ENCODE results near the gene SCRN1.
"Not testable (repeated sequence)": the region's sequence is repeated elsewhere in the genome, so short reads cannot be mapped to it uniquely, and the experiment has no call there.

SCRN1 gene

DNA sequence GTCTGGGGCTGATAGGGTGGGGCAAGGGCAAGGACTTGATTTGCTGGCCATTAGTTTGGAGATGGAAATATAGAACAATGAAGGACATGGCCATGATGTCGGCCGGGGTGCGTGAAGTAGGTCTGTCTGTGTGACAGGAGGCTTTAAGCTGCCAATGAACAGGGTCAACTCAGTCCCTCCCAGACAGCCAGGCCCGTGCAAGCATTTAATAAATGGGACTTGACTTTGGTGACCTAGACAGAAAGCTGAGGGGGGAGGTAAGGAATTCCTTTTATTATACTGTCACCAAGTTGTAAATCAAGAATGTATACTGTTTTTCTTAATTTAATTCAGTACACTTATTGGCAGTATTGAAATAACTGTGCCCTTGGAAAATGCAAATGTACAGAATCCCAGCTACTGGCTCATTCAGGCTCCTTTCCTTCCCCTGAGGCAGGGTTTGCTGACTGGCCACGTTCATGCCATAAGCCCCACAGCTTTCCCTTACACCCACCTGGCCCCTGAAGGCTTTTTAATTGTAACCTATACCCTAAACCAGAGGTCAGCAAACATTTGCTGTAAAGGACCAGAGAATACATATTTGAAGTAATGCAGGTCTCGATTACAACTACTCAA, 96.1 kb downstream of the SCRN1 start:
- no peaks in the 10 kb centered on the region for H3K4me1 Mint-ChIP-seq (ENCODE audit: low read depth)
- no peak overlapping the region for H3K4me3 Mint-ChIP-seq
- H3K27ac Mint-ChIP-seq, result no peak overlapping the region
- intact Hi-C loops (cut with micrococcal nuclease), result no loop called here
- no peaks in the 10 kb centered on the region for H3K27me3 Mint-ChIP-seq
- H3K36me3 Mint-ChIP-seq (ENCODE audit: low read depth), result no peaks in the 10 kb centered on the region
- H3K9me3 Mint-ChIP-seq, result no peaks in the 10 kb centered on the region

DNA sequence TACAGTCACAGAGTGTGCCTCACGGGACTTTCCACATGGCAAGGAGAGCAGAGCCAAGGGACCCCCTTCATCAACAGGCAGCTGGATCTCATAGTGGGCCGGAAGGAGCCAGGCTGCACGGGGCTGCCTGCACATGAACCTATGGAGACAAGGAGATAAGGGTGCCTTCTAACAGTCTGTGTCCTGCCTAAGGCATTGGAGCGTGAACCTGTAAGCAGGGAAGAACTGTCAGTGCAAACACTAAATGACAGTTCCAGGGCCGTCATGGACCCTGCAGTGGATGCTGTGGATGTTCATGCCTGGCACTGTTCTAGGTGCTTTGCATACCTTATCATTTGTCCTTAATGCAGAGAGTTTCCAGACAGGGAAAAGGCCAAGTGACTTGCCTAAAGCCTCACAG, 97.4 kb downstream of the SCRN1 start:
- intact Hi-C loops (cut with micrococcal nuclease), result no loop called here
- no peak overlapping the region for H3K4me3 Mint-ChIP-seq
- H3K27me3 Mint-ChIP-seq, result no peaks in the 10 kb centered on the region
- H3K27ac Mint-ChIP-seq, result no peak overlapping the region
- no peaks in the 10 kb centered on the region for H3K36me3 Mint-ChIP-seq (ENCODE audit: low read depth)
- H3K9me3 Mint-ChIP-seq, result no peaks in the 10 kb centered on the region
- H3K4me1 Mint-ChIP-seq (ENCODE audit: low read depth), result no peaks in the 10 kb centered on the region

DNA sequence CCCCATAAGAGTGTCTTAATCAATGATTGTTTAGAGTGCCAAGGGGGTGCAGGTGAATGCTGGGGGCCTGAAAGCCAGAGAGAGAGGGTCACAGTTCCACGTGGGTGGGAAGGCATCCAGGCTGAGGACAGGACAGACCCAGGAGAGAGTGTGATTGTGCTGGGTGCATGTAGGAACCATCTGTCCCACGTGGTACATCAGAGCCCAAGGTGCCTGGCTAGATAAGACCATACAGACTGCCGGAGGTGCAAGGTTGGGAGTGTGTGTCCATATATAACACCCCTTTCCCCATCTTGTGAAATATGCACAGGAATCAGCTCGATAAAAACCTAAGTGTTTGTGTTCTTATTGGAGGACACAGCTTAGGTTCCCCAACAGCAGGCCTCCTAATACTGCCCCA, 97.8 kb downstream of the SCRN1 start:
- no peak overlapping the region for H3K4me3 Mint-ChIP-seq
- H3K4me1 Mint-ChIP-seq (ENCODE audit: low read depth), result no peaks in the 10 kb centered on the region
- no peaks in the 10 kb centered on the region for H3K9me3 Mint-ChIP-seq
- no peaks in the 10 kb centered on the region for H3K27me3 Mint-ChIP-seq
- no peak overlapping the region for H3K27ac Mint-ChIP-seq
- H3K36me3 Mint-ChIP-seq (ENCODE audit: low read depth), result no peaks in the 10 kb centered on the region
- intact Hi-C loops (cut with micrococcal nuclease), result no loop called here

DNA sequence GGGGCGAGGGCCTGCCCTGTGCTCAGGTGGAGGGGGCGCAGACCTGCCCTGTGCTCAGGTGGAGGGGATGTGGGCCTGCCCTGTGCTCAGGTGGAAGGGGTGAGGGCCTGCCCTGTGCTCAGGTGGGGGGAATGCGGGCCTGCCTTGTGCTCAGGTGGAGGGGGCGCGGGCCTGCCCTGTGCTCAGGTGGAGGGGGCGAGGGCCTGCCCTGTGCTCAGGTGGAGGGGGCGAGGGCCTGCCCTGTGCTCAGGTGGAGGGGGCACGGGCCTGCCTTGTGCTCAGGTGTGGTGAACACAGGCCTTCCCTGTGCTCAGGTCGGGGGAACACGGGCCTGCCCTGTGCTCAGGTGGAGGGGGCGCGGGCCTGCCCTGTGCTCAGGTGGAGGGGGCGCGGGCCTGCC, 98.8 kb downstream of the SCRN1 start:
- H3K4me1 Mint-ChIP-seq (ENCODE audit: low read depth); H3K9me3 Mint-ChIP-seq; H3K27me3 Mint-ChIP-seq; H3K27ac Mint-ChIP-seq; intact Hi-C loops (cut with micrococcal nuclease); H3K4me3 Mint-ChIP-seq; H3K36me3 Mint-ChIP-seq (ENCODE audit: low read depth): not testable (repeated sequence)

DNA sequence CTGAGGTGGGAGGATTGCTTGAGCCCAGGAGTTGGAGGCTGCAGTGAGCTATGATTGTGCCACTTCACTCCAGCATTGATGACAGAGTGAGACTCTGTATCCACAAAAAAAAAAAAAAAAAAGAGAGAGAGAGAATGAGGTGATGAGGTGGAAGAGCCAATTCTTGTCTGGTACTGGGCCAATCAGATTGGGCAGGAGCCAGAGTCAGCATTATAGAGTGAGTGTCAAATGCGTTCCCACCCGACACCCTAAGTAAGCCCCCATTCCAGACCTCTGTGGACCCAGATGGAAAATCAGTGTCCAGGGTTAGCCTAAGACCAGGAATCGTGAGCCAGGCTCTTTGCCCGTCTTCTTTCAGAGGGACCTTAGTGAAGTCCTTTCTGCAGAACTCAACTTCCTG, 99.3 kb downstream of the SCRN1 start:
- Mint-ChIP-seq H3K27me3 (peaks cover 3% of the 10 kb centered on the region), H3K4me1 (ENCODE audit: low read depth) (no peaks in the 10 kb centered on the region), H3K27ac (no peak overlapping the region), H3K9me3 (no peaks in the 10 kb centered on the region), H3K36me3 (ENCODE audit: low read depth) (no peaks in the 10 kb centered on the region), H3K4me3 (no peak overlapping the region)
- intact Hi-C loops (cut with micrococcal nuclease), result no loop called here

DNA sequence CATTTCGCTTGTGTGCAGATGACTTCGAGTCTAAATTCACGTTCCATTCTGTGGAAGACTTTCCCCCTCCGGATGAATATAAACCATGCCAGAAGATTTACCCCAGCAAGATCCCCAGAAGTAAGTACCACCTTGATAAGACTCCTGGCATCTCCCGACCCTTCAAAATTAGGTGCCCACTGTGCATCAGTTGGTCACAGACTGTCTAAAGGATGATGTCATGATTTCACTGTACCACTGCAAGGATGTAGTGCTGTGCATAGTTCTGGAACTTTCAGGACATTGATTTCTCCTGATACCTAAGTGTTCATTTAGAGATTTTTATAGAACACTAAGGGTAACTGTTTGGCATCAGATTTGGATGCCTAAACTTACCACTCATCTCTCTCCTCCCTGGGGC, 100.3 kb downstream of the SCRN1 start:
- Mint-ChIP-seq H3K9me3 (no peaks in the 10 kb centered on the region), H3K27ac (no peak overlapping the region), H3K4me3 (no peak overlapping the region), H3K4me1 (ENCODE audit: low read depth) (no peaks in the 10 kb centered on the region), H3K36me3 (ENCODE audit: low read depth) (no peaks in the 10 kb centered on the region), H3K27me3 (peaks cover 13% of the 10 kb centered on the region)
- intact Hi-C loops (cut with micrococcal nuclease), result no loop called here

DNA sequence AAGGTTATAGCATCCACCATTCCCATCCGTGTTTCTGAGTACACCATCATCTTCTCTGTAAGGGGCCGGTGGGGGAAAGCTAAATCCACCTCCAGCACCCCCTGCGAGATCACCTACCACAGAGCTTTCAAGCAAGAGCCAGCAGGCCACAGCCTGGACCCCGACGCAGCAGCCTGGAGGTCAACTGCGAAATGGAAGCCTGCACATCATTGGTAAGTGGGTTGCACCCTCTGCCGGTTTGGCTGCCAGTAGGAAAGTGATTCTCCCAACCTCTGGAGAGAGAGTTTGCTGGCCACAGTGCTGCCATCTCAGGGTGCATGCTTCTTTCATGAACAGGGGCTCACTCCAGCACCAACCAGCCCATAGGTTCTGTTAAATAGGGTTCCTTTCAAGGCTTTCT, 101.6 kb downstream of the SCRN1 start:
- Mint-ChIP-seq H3K4me1 (ENCODE audit: low read depth) (peaks cover 8% of the 10 kb centered on the region), H3K9me3 (no peaks in the 10 kb centered on the region), H3K4me3 (no peak overlapping the region), H3K27ac (no peak overlapping the region), H3K36me3 (ENCODE audit: low read depth) (no peaks in the 10 kb centered on the region), H3K27me3 (peaks cover 24% of the 10 kb centered on the region)
- intact Hi-C loops (cut with micrococcal nuclease), result no loop called here

DNA sequence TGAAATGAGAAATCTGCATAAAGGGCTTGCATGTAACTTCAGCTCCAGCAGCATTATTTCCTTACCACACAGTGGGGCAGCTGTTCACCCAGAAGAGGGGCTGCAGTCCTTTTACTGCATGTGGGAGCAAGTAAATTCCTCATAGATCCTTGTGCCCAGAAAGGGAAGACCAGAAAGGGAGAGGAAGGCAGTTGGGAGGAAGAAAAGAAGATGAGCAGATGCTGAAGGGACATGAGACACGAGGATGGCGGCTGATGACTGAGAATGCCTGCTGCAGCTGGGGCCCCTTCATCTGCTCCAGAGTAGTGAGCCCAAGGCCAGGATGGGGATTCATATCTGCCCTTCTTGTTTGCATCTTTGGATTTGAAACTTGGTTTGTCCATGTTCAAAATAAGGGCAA, 102.8 kb downstream of the SCRN1 start:
- no peak overlapping the region for H3K4me3 Mint-ChIP-seq
- intact Hi-C loops (cut with micrococcal nuclease), result no loop called here
- no peaks in the 10 kb centered on the region for H3K9me3 Mint-ChIP-seq
- peaks cover 8% of the 10 kb centered on the region for H3K4me1 Mint-ChIP-seq (ENCODE audit: low read depth)
- no peaks in the 10 kb centered on the region for H3K36me3 Mint-ChIP-seq (ENCODE audit: low read depth)
- H3K27me3 Mint-ChIP-seq, result peaks cover 29% of the 10 kb centered on the region
- no peak overlapping the region for H3K27ac Mint-ChIP-seq

DNA sequence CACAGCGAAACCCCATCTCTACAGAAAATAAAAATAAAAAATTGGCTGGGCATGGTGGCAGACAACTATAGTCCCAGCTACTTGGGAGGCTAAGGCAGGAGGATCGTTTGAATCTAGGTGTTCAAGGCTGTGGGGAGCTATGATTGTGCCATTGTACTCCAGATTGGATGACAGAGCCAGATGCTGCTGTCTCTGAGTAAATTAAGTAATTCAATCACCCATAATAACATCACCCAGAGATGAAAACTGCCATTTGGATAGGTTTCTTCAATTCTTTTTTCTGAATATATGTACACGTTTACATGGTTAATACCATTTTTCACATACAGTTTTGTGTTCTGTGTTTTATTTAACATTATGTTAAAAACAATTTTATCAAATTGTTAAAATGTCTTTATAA, 104.0 kb downstream of the SCRN1 start:
- no peaks in the 10 kb centered on the region for H3K36me3 Mint-ChIP-seq (ENCODE audit: low read depth)
- no peaks in the 10 kb centered on the region for H3K9me3 Mint-ChIP-seq
- intact Hi-C loops (cut with micrococcal nuclease), result no loop called here
- H3K27ac Mint-ChIP-seq, result no peak overlapping the region
- H3K4me1 Mint-ChIP-seq (ENCODE audit: low read depth), result peaks cover 8% of the 10 kb centered on the region
- no peak overlapping the region for H3K4me3 Mint-ChIP-seq
- peaks cover 29% of the 10 kb centered on the region for H3K27me3 Mint-ChIP-seq

DNA sequence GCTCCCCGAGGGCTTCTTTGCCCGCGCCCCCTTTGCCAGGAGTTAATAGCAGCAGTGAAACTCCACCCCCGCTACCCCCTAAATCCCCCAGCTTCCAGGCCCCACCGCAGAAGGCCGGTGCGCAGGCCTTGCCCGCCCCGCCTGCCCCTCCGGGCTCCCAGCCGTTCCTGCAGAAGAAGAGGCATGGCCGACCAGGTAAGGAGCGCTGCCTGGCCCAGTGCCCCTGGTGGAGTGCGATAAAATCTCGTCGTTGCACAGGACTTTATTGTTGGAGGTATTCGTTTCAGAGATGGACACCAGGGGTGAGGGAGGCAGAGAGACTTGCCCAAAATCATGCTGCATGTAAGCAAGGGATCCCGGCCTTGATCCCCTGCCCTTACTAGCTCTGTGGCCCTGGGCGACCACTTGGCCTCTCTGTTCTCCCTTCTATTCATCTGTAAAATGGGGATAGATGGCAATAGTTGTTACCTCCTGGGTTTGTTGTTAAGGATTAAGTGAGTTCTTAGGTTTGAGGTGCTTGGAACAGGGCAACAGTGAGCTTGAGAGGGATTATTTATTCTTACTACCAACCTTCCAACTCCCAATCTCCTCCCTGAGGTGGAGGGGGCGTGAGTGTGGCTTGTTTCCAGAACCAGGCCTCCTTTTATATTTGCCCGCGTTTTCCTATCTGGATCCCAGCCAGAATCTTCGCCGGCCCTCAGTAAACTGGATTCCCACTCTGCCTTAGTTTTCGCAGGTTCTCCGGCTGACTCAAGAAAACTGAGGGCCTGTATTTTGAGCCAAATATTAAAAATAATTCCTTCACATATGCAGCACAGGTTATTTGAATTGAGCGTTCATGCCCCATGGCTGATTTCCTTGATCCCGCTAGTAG, 105.0 kb downstream of the SCRN1 start:
- intact Hi-C loops (cut with micrococcal nuclease), result no loop called here
- Mint-ChIP-seq H3K36me3 (ENCODE audit: low read depth) (no peaks in the 10 kb centered on the region), H3K4me3 (no peak overlapping the region), H3K4me1 (ENCODE audit: low read depth) (peaks cover 8% of the 10 kb centered on the region), H3K9me3 (no peaks in the 10 kb centered on the region), H3K27me3 (peaks cover 29% of the 10 kb centered on the region), H3K27ac (no peak overlapping the region)

DNA sequence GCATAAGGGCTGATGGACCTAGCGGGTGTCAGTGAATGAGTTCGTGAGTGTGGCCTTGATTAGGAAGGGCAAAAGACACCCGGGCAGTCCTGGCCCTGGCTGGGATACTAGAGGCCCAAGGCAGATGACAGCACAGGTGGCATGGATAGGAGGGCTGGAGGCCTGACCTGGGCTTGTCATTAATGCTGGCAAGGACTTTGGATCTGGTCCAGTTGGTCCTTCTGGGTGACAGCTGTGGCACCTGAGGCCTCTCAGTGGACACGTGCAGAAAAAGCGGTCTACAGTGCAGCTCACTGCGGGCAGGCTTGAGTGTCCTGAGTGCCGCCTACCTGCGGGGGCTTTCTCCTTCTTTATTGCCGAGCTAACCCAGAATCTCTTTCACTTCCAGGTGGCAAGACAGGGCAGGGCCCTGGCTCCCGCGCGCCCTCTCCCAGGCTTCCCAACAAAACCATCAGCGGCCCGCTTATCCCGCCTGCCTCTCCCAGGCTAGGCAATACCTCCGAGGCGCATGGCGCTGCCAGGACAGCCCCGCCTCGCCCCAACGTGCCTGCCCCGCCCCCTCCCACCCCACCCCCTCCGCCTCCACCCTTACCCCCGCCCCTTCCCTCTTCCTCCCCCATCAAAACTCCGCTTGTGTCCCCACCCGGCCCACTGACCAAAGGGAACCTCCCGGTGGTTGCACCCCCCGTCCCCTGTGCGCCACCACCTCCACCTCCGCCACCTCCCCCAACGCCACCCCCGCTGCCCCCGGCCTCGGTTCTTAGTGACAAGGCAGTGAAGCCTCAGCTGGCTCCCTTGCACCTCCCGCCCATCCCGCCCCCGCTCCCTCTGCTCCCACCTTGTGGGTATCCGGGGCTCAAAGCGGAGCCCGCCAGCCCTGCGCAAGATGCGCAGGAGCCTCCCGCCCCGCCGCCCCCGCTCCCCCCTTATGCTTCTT, 105.9 kb downstream of the SCRN1 start:
- Mint-ChIP-seq H3K9me3 (no peaks in the 10 kb centered on the region), H3K4me1 (ENCODE audit: low read depth) (peaks cover 8% of the 10 kb centered on the region), H3K36me3 (ENCODE audit: low read depth) (no peaks in the 10 kb centered on the region), H3K27me3 (peaks cover 29% of the 10 kb centered on the region), H3K4me3 (no peak overlapping the region), H3K27ac (no peak overlapping the region)
- intact Hi-C loops (cut with micrococcal nuclease), result no loop called here

DNA sequence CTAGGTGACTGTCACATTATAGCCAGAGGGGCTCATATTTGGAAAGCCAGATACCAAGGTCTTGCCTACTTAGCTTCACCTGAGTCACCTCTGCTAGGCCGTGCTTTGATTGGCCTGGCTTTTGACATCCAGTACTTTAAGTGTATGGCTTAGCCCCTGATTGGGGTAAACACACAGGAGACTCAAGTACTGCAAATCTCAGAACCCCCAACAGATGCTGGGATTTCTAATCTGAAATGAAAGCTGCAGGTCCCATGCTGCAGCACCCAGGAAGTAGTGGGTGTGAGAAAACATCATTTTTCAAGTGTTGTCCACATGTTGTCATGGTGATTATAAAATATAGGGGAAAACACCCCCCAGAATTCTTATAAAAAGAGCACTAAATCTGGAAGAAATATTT, 107.1 kb downstream of the SCRN1 start:
- intact Hi-C loops (cut with micrococcal nuclease), result no loop called here

DNA sequence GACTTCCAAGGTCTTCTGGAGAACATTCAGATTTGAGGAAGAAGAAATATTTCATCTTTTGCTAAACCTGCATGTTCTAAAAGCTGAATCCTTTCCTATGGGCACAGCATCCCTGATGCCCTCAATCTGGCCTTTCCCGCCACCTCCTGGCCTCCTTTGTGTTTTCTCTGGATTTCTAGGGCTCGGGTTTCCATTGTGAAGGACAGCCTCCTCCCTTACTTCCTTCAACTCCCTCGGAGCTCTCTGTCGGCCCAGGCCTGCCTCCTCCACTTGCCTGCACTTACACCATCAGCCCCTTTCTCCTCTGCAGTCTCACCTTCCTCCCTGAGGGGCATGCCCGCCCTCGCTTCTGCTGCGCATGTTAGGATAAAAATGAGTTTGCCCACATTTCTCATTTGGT, 107.9 kb downstream of the SCRN1 start:
- H3K27me3 Mint-ChIP-seq, result peaks cover 31% of the 10 kb centered on the region
- H3K9me3 Mint-ChIP-seq, result no peaks in the 10 kb centered on the region
- intact Hi-C loops (cut with micrococcal nuclease), result no loop called here

More for the DNA sequence above, 107.1 kb downstream of the SCRN1 start:
- Mint-ChIP-seq H3K4me3 (no peak overlapping the region), H3K27ac (no peak overlapping the region), H3K4me1 (ENCODE audit: low read depth) (peaks cover 8% of the 10 kb centered on the region), H3K9me3 (no peaks in the 10 kb centered on the region), H3K27me3 (peaks cover 31% of the 10 kb centered on the region), H3K36me3 (ENCODE audit: low read depth) (no peaks in the 10 kb centered on the region)

DNA sequence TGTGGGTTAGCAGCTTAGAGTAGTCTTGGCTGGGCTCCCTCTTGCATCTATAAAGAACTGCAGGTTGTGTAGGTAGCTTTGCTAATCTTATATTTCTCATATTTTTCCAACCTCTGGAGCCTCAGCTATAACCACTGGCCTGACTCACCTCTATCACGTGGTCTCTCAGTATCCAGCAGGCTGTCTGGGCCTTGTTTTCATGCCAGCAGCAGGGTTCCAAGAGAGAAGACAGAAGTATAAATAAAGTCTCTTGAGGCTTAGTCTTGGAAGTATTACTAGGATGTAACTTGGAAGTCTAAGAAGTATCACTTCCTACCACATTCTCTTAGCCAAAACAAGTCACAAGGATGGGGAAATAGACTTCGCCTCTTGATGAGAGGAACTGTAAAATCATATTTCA, 110.0 kb downstream of the SCRN1 start:
- Mint-ChIP-seq H3K4me1 (ENCODE audit: low read depth) (peaks cover 8% of the 10 kb centered on the region), H3K4me3 (no peak overlapping the region), H3K36me3 (ENCODE audit: low read depth) (no peaks in the 10 kb centered on the region), H3K9me3 (no peaks in the 10 kb centered on the region), H3K27me3 (peaks cover 22% of the 10 kb centered on the region), H3K27ac (no peak overlapping the region)
- intact Hi-C loops (cut with micrococcal nuclease), result loop anchor here (5.0 kb wide), 1 partner anchor 183 kb away; no protein-coding TSS in a partner anchor

More for the DNA sequence above, 107.9 kb downstream of the SCRN1 start:
- no peaks in the 10 kb centered on the region for H3K36me3 Mint-ChIP-seq (ENCODE audit: low read depth)
- H3K4me1 Mint-ChIP-seq (ENCODE audit: low read depth), result peaks cover 8% of the 10 kb centered on the region
- H3K27ac Mint-ChIP-seq, result no peak overlapping the region
- no peak overlapping the region for H3K4me3 Mint-ChIP-seq

Data from dendritic cell treated with granulocyte-macrophage colony-stimulating factor and Interleukin-4, amounts not matched to agents 40 ng/mL and 50 ng/mL, for 4 days (primary cell).